ENCODE measurements around the gene TMPRSS13. TPM values are rescaled to one million over a fixed set of nuclear protein-coding genes. Genes with fewer than 3 reads are reported as not detected.
A peak's percentile ranks its signal among the peaks of the same experiment; 100 is the strongest.

TMPRSS13 gene
- total RNA-seq, 1 experiment from 2014 or later = 0.50 TPM

- Mint-ChIP-seq H3K27ac (peak overlapping the region in 2 of 3 experiments; percentile 49 to 65; a peak in 2 of 7 replicates), H3K27me3 (ENCODE audit: low read depth) (peaks cover 18% of the 10 kb centered on the region)
- no peak overlapping the region for H3K4me2 ChIP-seq (ENCODE audit: insufficient read depth, insufficient read length, low read length)
Observed at GRCh38 chr11:117929916-117930570, 841 bp upstream of the TMPRSS13 start.

More at GRCh38 chr11:117929916-117930570, 841 bp upstream of the TMPRSS13 start:
- DNase-seq = no peak
- no peak overlapping the region for H4K91ac ChIP-seq (ENCODE audit: insufficient read length, low read depth, low read length)
- no peak overlapping the region for H3K27ac ChIP-seq (ENCODE audit: insufficient read length, low read depth, low read length)
- H3K18ac ChIP-seq (ENCODE audit: insufficient read length, low read depth, low read length) = no peak overlapping the region
- H3K4me1 ChIP-seq (ENCODE audit: insufficient read depth, low read length) = peaks cover 4% of the 10 kb centered on the region; the same call in 1 of the 2 replicates
- H3K79me2 ChIP-seq (ENCODE audit: insufficient read depth, low read length) = no peaks in the 10 kb centered on the region
- no peak overlapping the region for H2BK120ac ChIP-seq (ENCODE audit: low read depth, low read length, poor library complexity, severe bottlenecking)
- no peak overlapping the region for H3K9ac ChIP-seq (ENCODE audit: extremely low read depth, insufficient read length, low read length)
- no peak overlapping the region for H2BK12ac ChIP-seq (ENCODE audit: insufficient read length, low read depth, low read length)
- WGBS (ENCODE audit: extremely low coverage, insufficient read length, low lambda C conversion rate) = no CpG with 5 or more reads among the region's 7 CpGs
- no peak overlapping the region for H2BK20ac ChIP-seq (ENCODE audit: low read depth, low read length, poor library complexity, severe bottlenecking)
- no peaks in the 10 kb centered on the region for H3K23me2 ChIP-seq (ENCODE audit: insufficient read length, low read depth, low read length, poor library complexity, severe bottlenecking)
- Mint-ChIP-seq H3K9me3 (no peaks in the 10 kb centered on the region), H3K4me3 (no peak overlapping the region), H3K4me1 (peaks cover 43 to 44% of the 10 kb centered on the region in 2 experiments), H3K36me3 (ENCODE audit: insufficient read depth in 1 of 3, low read depth in 3 of 3) (no peaks in the 10 kb centered on the region)
- H2BK15ac ChIP-seq (ENCODE audit: low read depth, low read length) = no peak overlapping the region
- no peak overlapping the region for H2BK5ac ChIP-seq (ENCODE audit: insufficient read length, low read length)
- H3K79me1 ChIP-seq (ENCODE audit: insufficient read depth, low read depth, low read length, poor library complexity, severe bottlenecking) = no peaks in the 10 kb centered on the region
- H3K23ac ChIP-seq (ENCODE audit: insufficient read length, low read depth, low read length) = no peak overlapping the region
- H2AFZ ChIP-seq (ENCODE audit: low read length) = no peak overlapping the region
- H3K56ac ChIP-seq (ENCODE audit: insufficient read length, low read depth, low read length) = no peak overlapping the region
- no peaks in the 10 kb centered on the region for H3K27me3 ChIP-seq (ENCODE audit: insufficient read depth, low read length)
- no peak for TF ChIP-seq CTCF (conservative IDR thresholded peaks at IDR 0.05)
- H4K5ac ChIP-seq (ENCODE audit: insufficient read length, low read depth, low read length) = no peak overlapping the region
- H3T11ph ChIP-seq (ENCODE audit: low read length) = no peak overlapping the region
- H3K9me3 ChIP-seq (ENCODE audit: control insufficient read depth, low read depth, low read length) = no peaks in the 10 kb centered on the region
- H4K8ac ChIP-seq (replicated peaks; ENCODE audit: insufficient read length, low read depth, low read length) = no peak overlapping the region
- no peak overlapping the region for H3K14ac ChIP-seq (ENCODE audit: insufficient read depth, low read length)
- no peaks in the 10 kb centered on the region for H4K20me1 ChIP-seq (ENCODE audit: control insufficient read depth, insufficient read depth, insufficient read length)
- no peak overlapping the region for H3K4ac ChIP-seq (ENCODE audit: low read depth, low read length)
- no peak overlapping the region for H2AK5ac ChIP-seq (ENCODE audit: insufficient read length, low read length)
